Testis (tissue), 3 donors: Measurements from ENCODE around the gene BORA. TPM values are rescaled to one million over a fixed set of nuclear protein-coding genes. Genes with fewer than 3 reads are reported as not detected.

Experiments used
- DNase-seq: peaks from one replicate; pipeline ENCODE4 v3.0.0-alpha.2; 2019
- H3K27ac ChIP-seq, 2 donors: fragments of 200-600 bp; sonication (generic); one replicate each; pipeline ENCODE4 v1.5.1; 2019
- H3K27me3 ChIP-seq: fragments of 200-600 bp; sonication (generic); one replicate; pipeline ENCODE4 v1.5.1; 2019
- H3K36me3 ChIP-seq: fragments of 200-600 bp; sonication (generic); one replicate; pipeline ENCODE4 v1.5.1; 2017; ENCODE audit warnings: low read depth; ENCODE audit errors: missing control alignments
- H3K4me1 ChIP-seq: fragments of 200-600 bp; sonication (generic); one replicate; pipeline ENCODE4 v1.5.1; 2019
- H3K4me3 ChIP-seq, 2 donors: fragments of 200-600 bp; sonication (generic); one replicate each; pipeline ENCODE4 v1.5.1; 2017 to 2019
- H3K9me3 ChIP-seq: fragments of 200-600 bp; sonication (generic); one replicate; pipeline ENCODE4 v1.5.1; 2017
- CTCF ChIP-seq, 3 experiments: fragments of 450-650 bp in 2 of 3; fragments of 200-600 bp in 1 of 3; sonication (generic) in 1 of 3; IDR thresholded peaks; one replicate each; pipeline ENCODE4 v1.5.1; 2016 to 2019; ENCODE audit warnings: antibody characterized with exemption in 3 of 3, mild to moderate bottlenecking in 2 of 3, moderate library complexity in 1 of 3
- POLR2A ChIP-seq: fragments of 450-650 bp; IDR thresholded peaks from one replicate; pipeline ENCODE4 v1.6.1; 2017; ENCODE audit warnings: antibody characterized with exemption, mild to moderate bottlenecking, moderate library complexity
- WGBS, 2 donors: methylation state at CpG; one replicate each; pipeline ENCODE4 v1.1.5; 2018; 5-methylcytosine and 5-hydroxymethylcytosine counted together
- intact Hi-C: fragments of 100-400 bp; cut with DNase I; formaldehyde crosslinking; loops from one replicate; pipeline ENCODE4 v1.15.1; 2023; ENCODE audit warnings: low total_unique reads
- polyA plus RNA-seq: library from polyadenylated mRNA; stranded (reverse); fragments of 350-450 nt; fragmentation: Illumina TruSeq; extraction: RNeasy Lipid Tissue Mini Kit (QIAGEN cat#74804); gene quantifications from one replicate; pipeline ENCODE4 v1.2.3, GENCODE V29; 2014; ENCODE audit warnings: low read depth, low replicate concordance; ENCODE audit not compliant: insufficient read depth
- small RNA-seq, 2 donors: library from RNA; depleted of rRNA; stranded (forward); fragments of <200 nt; gene quantifications; one replicate each; pipeline ENCODE3, GENCODE V24; 2016
- total RNA-seq, 2 donors: library from RNA; depleted of rRNA; stranded (reverse); fragments of >200 nt; gene quantifications; one replicate each; pipeline ENCODE4 v1.2.3, GENCODE V29; 2016

Gene BORA
- total and polyA plus RNA-seq, 3 donors from 2014 or later: 5.7 to 10.2 (median 6.0) TPM

GRCh38 chr13:72798817-72799216 is 71.1 kb downstream of the BORA start:
- Histone ChIP-seq H3K27me3 (no peaks in the 10 kb centered on the region), H3K4me1 (no peaks in the 10 kb centered on the region), H3K9me3 (no peaks in the 10 kb centered on the region), H3K27ac (no peak overlapping the region), H3K4me3 (no peak overlapping the region), H3K36me3 (no peaks in the 10 kb centered on the region)
- TF ChIP-seq POLR2A (no peak), CTCF (IDR thresholded peaks at IDR 0.05) (no peak)
- WGBS, 2 donors: 71 to 76% methylated on average over 3 of the region's 3 CpGs
- intact Hi-C loops: no loop called here
- no peak for DNase-seq

- no peak for DNase-seq
- no peaks in the 10 kb centered on the region for H3K4me1 ChIP-seq
- no peak overlapping the region for H3K27ac ChIP-seq
- H3K36me3 ChIP-seq: no peaks in the 10 kb centered on the region
- no peak overlapping the region for H3K4me3 ChIP-seq
- H3K9me3 ChIP-seq: no peaks in the 10 kb centered on the region
- no peak for TF ChIP-seq POLR2A
- TF ChIP-seq CTCF (IDR thresholded peaks at IDR 0.05): no peak
- WGBS, 2 donors: 89 to 100% methylated on average over 1 of the region's 1 CpG
- no peaks in the 10 kb centered on the region for H3K27me3 ChIP-seq
- intact Hi-C loops: no loop called here
Measured at GRCh38 chr13:72804301-72804700, 76.6 kb downstream of the BORA start.

Small RNA genes within 50 kb of the gene (small RNA-seq; reads per million reads assigned to genes)
- 0 reads per million in 2 donors for gene RNU6-80P

Other genes starting within 250 kb of the BORA start
- gene MZT1, start 294 bp upstream of the BORA start, total RNA-seq: 1 to 10 TPM; 4.0 to 4.3 TPM
- 8.6 TPM for gene MZT1, start 294 bp upstream of the BORA start, polyA plus RNA-seq
- gene DIS3, start 54.0 kb downstream of the BORA start, total RNA-seq: 10 to 100 TPM; 37.6 to 43.9 TPM
- gene DIS3, start 54.0 kb downstream of the BORA start, polyA plus RNA-seq: 27.8 TPM
- gene PIBF1, start 54.2 kb downstream of the BORA start, total RNA-seq: 10 to 100 TPM; 24.6 to 37.2 TPM
- gene PIBF1, start 54.2 kb downstream of the BORA start, polyA plus RNA-seq: 22.5 TPM